Stimulated activated CD8-positive, alpha-beta memory T cell treated with anti-CD3 and anti-CD28 coated beads, Interleukin-2, amount 100 ng/mL, for 48 hours (primary cell): Measurements from ENCODE around the gene SH3RF2.
"Not testable (repeated sequence)": the region's sequence is repeated elsewhere in the genome, so short reads cannot be mapped to it uniquely, and the experiment has no call there.

Experiments used
- DNase-seq, 2 donors: peaks; one replicate each; pipeline ENCODE4 v3.0.0-alpha.2; 2020; ENCODE audit warnings: low read depth in 2 of 2

Gene SH3RF2

GRCh38 chr5:146007989-146008388 is 71.6 kb downstream of the SH3RF2 start:
- DNase-seq: no peak

- no peak for DNase-seq
Measured at GRCh38 chr5:146009020-146009419, 72.6 kb downstream of the SH3RF2 start.

- not testable (repeated sequence) for DNase-seq
Measured at GRCh38 chr5:146010447-146010846, 74.1 kb downstream of the SH3RF2 start.

- DNase-seq: no peak
Measured at GRCh38 chr5:146013761-146014160, 77.4 kb downstream of the SH3RF2 start.

- DNase-seq: no peak
Measured at GRCh38 chr5:146015001-146015400, 78.6 kb downstream of the SH3RF2 start.

- DNase-seq: no peak
Measured at GRCh38 chr5:146016764-146017484, 80.5 kb downstream of the SH3RF2 start.

- DNase-seq: no peak
Measured at GRCh38 chr5:146018514-146019375, 82.4 kb downstream of the SH3RF2 start.

- no peak for DNase-seq
Measured at GRCh38 chr5:146020100-146020499, 83.7 kb downstream of the SH3RF2 start.

GRCh38 chr5:146024034-146024433 is 87.7 kb downstream of the SH3RF2 start:
- DNase-seq: no peak

GRCh38 chr5:146025114-146025680 is 88.8 kb downstream of the SH3RF2 start:
- no peak for DNase-seq

GRCh38 chr5:146025681-146026080 is 89.3 kb downstream of the SH3RF2 start:
- no peak for DNase-seq

GRCh38 chr5:146026307-146027010 is 90.1 kb downstream of the SH3RF2 start:
- no peak for DNase-seq

- no peak for DNase-seq
Measured at GRCh38 chr5:146027751-146028150, 91.4 kb downstream of the SH3RF2 start.

GRCh38 chr5:146032911-146033310 is 96.5 kb downstream of the SH3RF2 start:
- DNase-seq: no peak

- no peak for DNase-seq
Measured at GRCh38 chr5:146034127-146034526, 97.7 kb downstream of the SH3RF2 start.

- DNase-seq: no peak
Measured at GRCh38 chr5:146034605-146035004, 98.2 kb downstream of the SH3RF2 start.

- no peak for DNase-seq
Measured at GRCh38 chr5:146039420-146039819, 103.0 kb downstream of the SH3RF2 start.

GRCh38 chr5:146040527-146040926 is 104.1 kb downstream of the SH3RF2 start:
- no peak for DNase-seq

- no peak for DNase-seq
Measured at GRCh38 chr5:146041180-146041789, 104.9 kb downstream of the SH3RF2 start.

GRCh38 chr5:146042628-146043279 is 106.4 kb downstream of the SH3RF2 start:
- DNase-seq: no peak

- no peak for DNase-seq
Measured at GRCh38 chr5:146043722-146044121, 107.3 kb downstream of the SH3RF2 start.
